WTC11 (cell line): Measurements from ENCODE around the gene IDE.

Source experiments
- AR ChIP-seq: fragments of 250-450 bp; sonication (Bioruptor Pico); IDR thresholded peaks from 2 replicates; pipeline ENCODE4 v1.9.0; 2021; ENCODE audit warnings: mild to moderate bottlenecking
- CBFB ChIP-seq: sonication (generic); formaldehyde crosslinking; IDR thresholded peaks from 2 replicates; pipeline ENCODE4 v1.8.1; 2022; ENCODE audit warnings: mild to moderate bottlenecking, low read depth, missing genetic modification reagents
- CTCF ChIP-seq: fragments of 200-600 bp; IDR thresholded peaks from 2 replicates; pipeline ENCODE4 v1.8.0; 2022; ENCODE audit warnings: antibody characterized with exemption
- FOXJ3 ChIP-seq: sonication (generic); formaldehyde crosslinking; IDR thresholded peaks from 2 replicates; pipeline ENCODE4 v1.9.0; 2021; ENCODE audit warnings: missing genetic modification reagents, mild to moderate bottlenecking, borderline replicate concordance
- FOXP1 ChIP-seq: sonication (generic); formaldehyde crosslinking; IDR thresholded peaks from 2 replicates; pipeline ENCODE4 v1.8.0; 2022; ENCODE audit warnings: missing genetic modification reagents, mild to moderate bottlenecking, moderate library complexity, borderline replicate concordance
- MAX ChIP-seq: sonication (generic); formaldehyde crosslinking; IDR thresholded peaks from 2 replicates; pipeline ENCODE4 v1.8.0; 2022; ENCODE audit warnings: mild to moderate bottlenecking, missing genetic modification reagents
- NFE2L1 ChIP-seq: sonication (generic); formaldehyde crosslinking; IDR thresholded peaks from 2 replicates; pipeline ENCODE4 v1.8.1; 2023; ENCODE audit warnings: missing genetic modification reagents
- SMAD4 ChIP-seq: sonication (generic); formaldehyde crosslinking; IDR thresholded peaks from 2 replicates; pipeline ENCODE4 v1.8.0; 2022; ENCODE audit warnings: mild to moderate bottlenecking, missing genetic modification reagents
- SP1 ChIP-seq: sonication (generic); formaldehyde crosslinking; conservative IDR thresholded peaks from 2 replicates; pipeline ENCODE4 v1.8.1; 2022; ENCODE audit warnings: missing genetic modification reagents
- ZNF219 ChIP-seq: sonication (generic); formaldehyde crosslinking; IDR thresholded peaks from 2 replicates; pipeline ENCODE4 v1.8.0; 2023; ENCODE audit warnings: missing genetic modification reagents, mild to moderate bottlenecking, borderline replicate concordance
- TF ChIP-seq, protein P1 (sequence below): sonication (generic); formaldehyde crosslinking; IDR thresholded peaks from 2 replicates; pipeline ENCODE4 v1.8.0; 2022; ENCODE audit warnings: mild to moderate bottlenecking, missing genetic modification reagents
- TF ChIP-seq, protein P2 (sequence below): sonication (generic); formaldehyde crosslinking; IDR thresholded peaks from 2 replicates; pipeline ENCODE4 v1.8.0; 2022; ENCODE audit warnings: missing genetic modification reagents

DNA sequence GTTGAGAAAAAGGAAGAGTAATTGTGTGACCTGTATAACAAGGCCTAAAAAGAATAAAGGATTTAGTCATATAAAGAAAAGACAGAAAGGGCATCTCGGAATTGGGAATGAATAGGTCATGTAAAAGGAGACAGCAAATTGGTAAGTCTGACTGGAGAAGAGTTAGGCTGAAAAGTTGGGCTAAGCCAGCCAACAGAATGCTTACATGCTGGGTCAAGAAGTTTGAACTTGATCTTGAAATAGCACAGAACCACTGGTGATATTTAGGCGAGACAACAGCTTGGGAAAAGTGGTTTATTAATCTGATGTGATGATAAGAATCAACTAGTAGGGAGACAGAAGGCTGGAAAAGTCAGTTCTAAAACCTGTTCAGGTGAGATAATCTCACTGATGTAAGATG lies 4.8 kb downstream of the IDE start:
- TF ChIP-seq ZNF219 (no peak), AR (CRISPR knock-in tag) (no peak), MAX (CRISPR knock-in tag) (no peak), SP1 (CRISPR knock-in tag) (no peak), NFE2L1 (CRISPR knock-in tag) (no peak), FOXP1 (no peak), CTCF (no peak), SMAD4 (no peak), FOXJ3 (no peak), CBFB (CRISPR knock-in tag) (no peak)
- TF ChIP-seq, protein P1, sequence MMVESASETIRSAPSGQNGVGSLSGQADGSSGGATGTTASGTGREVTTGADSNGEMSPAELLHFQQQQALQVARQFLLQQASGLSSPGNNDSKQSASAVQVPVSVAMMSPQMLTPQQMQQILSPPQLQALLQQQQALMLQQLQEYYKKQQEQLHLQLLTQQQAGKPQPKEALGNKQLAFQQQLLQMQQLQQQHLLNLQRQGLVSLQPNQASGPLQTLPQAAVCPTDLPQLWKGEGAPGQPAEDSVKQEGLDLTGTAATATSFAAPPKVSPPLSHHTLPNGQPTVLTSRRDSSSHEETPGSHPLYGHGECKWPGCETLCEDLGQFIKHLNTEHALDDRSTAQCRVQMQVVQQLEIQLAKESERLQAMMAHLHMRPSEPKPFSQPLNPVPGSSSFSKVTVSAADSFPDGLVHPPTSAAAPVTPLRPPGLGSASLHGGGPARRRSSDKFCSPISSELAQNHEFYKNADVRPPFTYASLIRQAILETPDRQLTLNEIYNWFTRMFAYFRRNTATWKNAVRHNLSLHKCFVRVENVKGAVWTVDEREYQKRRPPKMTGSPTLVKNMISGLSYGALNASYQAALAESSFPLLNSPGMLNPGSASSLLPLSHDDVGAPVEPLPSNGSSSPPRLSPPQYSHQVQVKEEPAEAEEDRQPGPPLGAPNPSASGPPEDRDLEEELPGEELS, result no peak
- TF ChIP-seq, protein P2, sequence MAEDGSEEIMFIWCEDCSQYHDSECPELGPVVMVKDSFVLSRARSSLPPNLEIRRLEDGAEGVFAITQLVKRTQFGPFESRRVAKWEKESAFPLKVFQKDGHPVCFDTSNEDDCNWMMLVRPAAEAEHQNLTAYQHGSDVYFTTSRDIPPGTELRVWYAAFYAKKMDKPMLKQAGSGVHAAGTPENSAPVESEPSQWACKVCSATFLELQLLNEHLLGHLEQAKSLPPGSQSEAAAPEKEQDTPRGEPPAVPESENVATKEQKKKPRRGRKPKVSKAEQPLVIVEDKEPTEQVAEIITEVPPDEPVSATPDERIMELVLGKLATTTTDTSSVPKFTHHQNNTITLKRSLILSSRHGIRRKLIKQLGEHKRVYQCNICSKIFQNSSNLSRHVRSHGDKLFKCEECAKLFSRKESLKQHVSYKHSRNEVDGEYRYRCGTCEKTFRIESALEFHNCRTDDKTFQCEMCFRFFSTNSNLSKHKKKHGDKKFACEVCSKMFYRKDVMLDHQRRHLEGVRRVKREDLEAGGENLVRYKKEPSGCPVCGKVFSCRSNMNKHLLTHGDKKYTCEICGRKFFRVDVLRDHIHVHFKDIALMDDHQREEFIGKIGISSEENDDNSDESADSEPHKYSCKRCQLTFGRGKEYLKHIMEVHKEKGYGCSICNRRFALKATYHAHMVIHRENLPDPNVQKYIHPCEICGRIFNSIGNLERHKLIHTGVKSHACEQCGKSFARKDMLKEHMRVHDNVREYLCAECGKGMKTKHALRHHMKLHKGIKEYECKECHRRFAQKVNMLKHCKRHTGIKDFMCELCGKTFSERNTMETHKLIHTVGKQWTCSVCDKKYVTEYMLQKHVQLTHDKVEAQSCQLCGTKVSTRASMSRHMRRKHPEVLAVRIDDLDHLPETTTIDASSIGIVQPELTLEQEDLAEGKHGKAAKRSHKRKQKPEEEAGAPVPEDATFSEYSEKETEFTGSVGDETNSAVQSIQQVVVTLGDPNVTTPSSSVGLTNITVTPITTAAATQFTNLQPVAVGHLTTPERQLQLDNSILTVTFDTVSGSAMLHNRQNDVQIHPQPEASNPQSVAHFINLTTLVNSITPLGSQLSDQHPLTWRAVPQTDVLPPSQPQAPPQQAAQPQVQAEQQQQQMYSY (CRISPR knock-in tag), result no peak
